KMS-11 (cell line): ENCODE results near the gene SFXN2.
"Not testable (repeated sequence)": the region's sequence is repeated elsewhere in the genome, so short reads cannot be mapped to it uniquely, and the experiment has no call there.

ENCODE experiments used
- H2AFZ ChIP-seq: fragments of 200-600 bp; sonication (generic); 2 replicates; pipeline ENCODE4 v1.6.1; 2016; ENCODE audit warnings: antibody characterized with exemption, mixed run types, low read depth
- H3K27ac ChIP-seq: fragments of 200-600 bp; sonication (generic); 2 replicates; pipeline ENCODE4 v1.6.1; 2016; ENCODE audit warnings: mild to moderate bottlenecking, mixed run types
- H3K27me3 ChIP-seq: fragments of 200-600 bp; sonication (generic); 2 replicates; pipeline ENCODE4 v1.6.1; 2017; ENCODE audit warnings: mild to moderate bottlenecking, low read depth, mixed run types, moderate library complexity; ENCODE audit not compliant: insufficient read depth
- H3K36me3 ChIP-seq: fragments of 200-600 bp; sonication (generic); 2 replicates; pipeline ENCODE4 v1.6.1; 2017; ENCODE audit warnings: mild to moderate bottlenecking, mixed run types; ENCODE audit not compliant: insufficient read depth
- H3K4me1 ChIP-seq: fragments of 200-600 bp; sonication (generic); 2 replicates; pipeline ENCODE4 v1.6.1; 2016; ENCODE audit warnings: mild to moderate bottlenecking, low read depth, mixed run types; ENCODE audit not compliant: poor library complexity, severe bottlenecking
- H3K4me2 ChIP-seq: fragments of 200-600 bp; sonication (generic); 2 replicates; pipeline ENCODE4 v1.7.0; 2016; ENCODE audit warnings: mild to moderate bottlenecking, mixed run types
- H3K4me3 ChIP-seq: fragments of 200-600 bp; sonication (generic); IDR thresholded peaks from 2 replicates; pipeline ENCODE4 v1.6.1; 2017; ENCODE audit warnings: low read depth, low read length, mixed read lengths; ENCODE audit not compliant: insufficient read depth
- H3K79me2 ChIP-seq: fragments of 200-600 bp; sonication (generic); 2 replicates; pipeline ENCODE4 v1.6.1; 2016; ENCODE audit warnings: low read depth, mixed run types; ENCODE audit not compliant: insufficient read depth
- H3K9ac ChIP-seq: fragments of 200-600 bp; sonication (generic); 2 replicates; pipeline ENCODE4 v1.6.1; 2016; ENCODE audit warnings: mild to moderate bottlenecking, mixed run types
- H4K20me1 ChIP-seq: fragments of 200-600 bp; sonication (generic); 2 replicates; pipeline ENCODE4 v1.6.1; 2016; ENCODE audit warnings: mild to moderate bottlenecking, mixed run types; ENCODE audit not compliant: insufficient read depth
- TF ChIP-seq, protein P1 (sequence below): fragments of 200-600 bp; sonication (generic); conservative IDR thresholded peaks from 2 replicates; pipeline ENCODE4 v1.6.1; 2017; ENCODE audit warnings: low read depth, mild to moderate bottlenecking, antibody characterized with exemption, low read length, moderate library complexity, mixed read lengths

The SFXN2 gene

GRCh38 chr10:102741726-102742237, 27.3 kb downstream of the SFXN2 start:
- no peaks in the 10 kb centered on the region for H3K27me3 ChIP-seq

DNA sequence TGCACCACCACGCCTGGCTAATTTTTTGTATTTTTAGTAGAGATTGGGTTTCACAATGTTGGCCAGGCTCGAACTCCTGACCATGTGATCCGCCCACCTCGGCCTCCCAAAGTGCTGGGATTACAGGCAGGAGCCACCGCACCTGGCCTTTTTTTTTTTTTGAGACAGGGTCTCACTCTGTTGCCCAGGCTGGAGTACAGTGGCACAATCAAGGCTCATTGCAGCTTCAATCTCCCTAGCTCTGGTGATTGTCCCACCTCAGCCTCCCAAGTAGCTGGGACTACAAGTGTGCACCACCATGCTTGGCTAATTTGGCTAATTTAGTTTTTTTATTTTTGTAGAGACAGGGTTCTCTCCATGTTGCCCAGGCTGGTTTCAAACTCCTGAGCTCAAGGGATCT, 27.9 kb downstream of the SFXN2 start:
- not testable (repeated sequence) for H2AFZ ChIP-seq, H3K27me3 ChIP-seq, H3K9ac ChIP-seq, H3K4me2 ChIP-seq, H3K4me3 ChIP-seq, H3K27ac ChIP-seq, H3K36me3 ChIP-seq, H4K20me1 ChIP-seq
- peaks cover 31% of the 10 kb centered on the region for H3K4me1 ChIP-seq
- peaks cover 26% of the 10 kb centered on the region; the same call in 1 of the 2 replicates for H3K79me2 ChIP-seq

More at GRCh38 chr10:102741726-102742237, 27.3 kb downstream of the SFXN2 start:
- Histone ChIP-seq H3K79me2 (peaks cover 24% of the 10 kb centered on the region; the same call in 1 of the 2 replicates), H2AFZ (no peak overlapping the region), H3K4me2 (no peak overlapping the region), H3K9ac (no peak overlapping the region), H3K36me3 (no peaks in the 10 kb centered on the region), H3K27ac (no peak overlapping the region), H3K4me1 (peaks cover 31% of the 10 kb centered on the region), H3K4me3 (no peak overlapping the region), H4K20me1 (no peaks in the 10 kb centered on the region)
- TF ChIP-seq, protein P1, sequence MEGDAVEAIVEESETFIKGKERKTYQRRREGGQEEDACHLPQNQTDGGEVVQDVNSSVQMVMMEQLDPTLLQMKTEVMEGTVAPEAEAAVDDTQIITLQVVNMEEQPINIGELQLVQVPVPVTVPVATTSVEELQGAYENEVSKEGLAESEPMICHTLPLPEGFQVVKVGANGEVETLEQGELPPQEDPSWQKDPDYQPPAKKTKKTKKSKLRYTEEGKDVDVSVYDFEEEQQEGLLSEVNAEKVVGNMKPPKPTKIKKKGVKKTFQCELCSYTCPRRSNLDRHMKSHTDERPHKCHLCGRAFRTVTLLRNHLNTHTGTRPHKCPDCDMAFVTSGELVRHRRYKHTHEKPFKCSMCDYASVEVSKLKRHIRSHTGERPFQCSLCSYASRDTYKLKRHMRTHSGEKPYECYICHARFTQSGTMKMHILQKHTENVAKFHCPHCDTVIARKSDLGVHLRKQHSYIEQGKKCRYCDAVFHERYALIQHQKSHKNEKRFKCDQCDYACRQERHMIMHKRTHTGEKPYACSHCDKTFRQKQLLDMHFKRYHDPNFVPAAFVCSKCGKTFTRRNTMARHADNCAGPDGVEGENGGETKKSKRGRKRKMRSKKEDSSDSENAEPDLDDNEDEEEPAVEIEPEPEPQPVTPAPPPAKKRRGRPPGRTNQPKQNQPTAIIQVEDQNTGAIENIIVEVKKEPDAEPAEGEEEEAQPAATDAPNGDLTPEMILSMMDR, result no peak

GRCh38 chr10:102743078-102743587, 28.7 kb downstream of the SFXN2 start:
- H3K4me2 ChIP-seq, result peak overlapping the region; percentile 74
- TF ChIP-seq, protein P1, result no peak
- peak overlapping the region; percentile 85 for H2AFZ ChIP-seq
- no peaks in the 10 kb centered on the region for H3K27me3 ChIP-seq
- no peaks in the 10 kb centered on the region for H4K20me1 ChIP-seq
- no peak overlapping the region for H3K4me3 ChIP-seq
- H3K4me1 ChIP-seq, result peaks cover 31% of the 10 kb centered on the region
- H3K79me2 ChIP-seq, result peaks cover 31% of the 10 kb centered on the region; the same call in 1 of the 2 replicates
- H3K36me3 ChIP-seq, result no peaks in the 10 kb centered on the region
- H3K9ac ChIP-seq, result no peak overlapping the region
- H3K27ac ChIP-seq, result peak overlapping the region; percentile 22; the same call in 1 of the 2 replicates

DNA sequence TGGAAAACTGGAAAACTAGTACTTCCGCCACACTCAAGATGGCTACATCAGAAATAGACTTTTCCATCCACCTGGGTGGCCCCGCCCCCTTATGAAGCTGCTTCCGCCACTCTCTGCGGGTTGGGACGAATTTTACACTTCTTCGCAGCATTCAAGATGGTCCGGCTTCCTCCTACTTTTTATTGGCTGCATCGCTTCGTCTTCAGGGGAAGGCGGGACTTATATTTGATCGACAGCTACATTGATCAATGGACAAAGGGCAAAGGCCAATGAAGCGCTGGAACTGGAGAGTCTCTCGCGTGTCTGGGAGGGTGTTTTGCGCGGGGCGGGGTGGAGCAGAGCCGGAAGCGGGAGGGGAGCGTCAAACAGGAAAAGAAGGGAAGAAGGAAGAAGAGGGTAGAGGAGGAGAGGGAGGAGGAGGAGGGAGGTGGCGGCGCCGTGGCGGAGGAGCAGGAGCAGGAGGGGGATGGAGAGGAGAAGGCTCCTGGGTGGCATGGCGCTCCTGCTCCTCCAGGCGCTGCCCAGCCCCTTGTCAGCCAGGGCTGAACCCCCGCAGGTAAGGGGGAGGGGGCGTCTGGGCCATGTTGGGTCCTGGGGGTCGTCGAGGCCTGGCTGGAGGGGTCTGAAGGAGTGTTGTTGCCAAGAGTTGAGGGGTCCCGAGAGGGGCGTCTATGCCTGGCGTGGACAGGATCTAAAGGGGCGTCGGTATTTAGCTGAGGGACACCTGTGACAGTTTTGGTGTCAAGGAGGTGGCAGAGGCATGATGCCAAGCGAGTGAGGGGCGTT, 29.3 kb downstream of the SFXN2 start, which contains the start of gene WBP1L:
Gene WBP1L, plus strand, starts transcription at position 361 of the 786 bp plus-strand sequence. Its CDS starts 106 bp downstream, at position 467.
- Histone ChIP-seq H3K36me3 (no peaks in the 10 kb centered on the region), H3K9ac (peak within 1 kb of the TSS; percentile 52; the same call in 1 of the 2 replicates), H3K79me2 (peaks cover 31% of the 10 kb centered on the region; the same call in 1 of the 2 replicates), H3K4me1 (peaks cover 29% of the 10 kb centered on the region), H3K27ac (peak within 1 kb of the TSS; percentile 22; the same call in 1 of the 2 replicates), H2AFZ (peak within 1 kb of the TSS; percentile 85), H3K4me2 (peak within 1 kb of the TSS; percentile 86), H3K4me3 (no peak within 1 kb of the TSS), H3K27me3 (no peaks in the 10 kb centered on the region), H4K20me1 (no peaks in the 10 kb centered on the region)
- TF ChIP-seq, protein P1, result no peak
